HCT116 (cell line): ENCODE data around the gene OR7C1. TPM values are rescaled to one million over a fixed set of nuclear protein-coding genes. Genes with fewer than 3 reads are reported as not detected.

Source experiments
- ATAC-seq: fragments of 200-7000 bp; cut with Tn5 transposase; 2 replicates; pipeline ENCODE4 v1.9.1; 2020; ENCODE audit warnings: mild to moderate bottlenecking, moderate library complexity
- BruUV-seq: library from RNA; stranded (reverse); fragments of 400-500 nt; replicated peaks from 2 replicates; lab custom pipeline; 2021; lab: Mats Ljungman, UMichigan
- CTCF ChIA-PET: fragments of 300-600 bp; sonication (Branson Sonifier 250); formaldehyde crosslinking; loops from one replicate; lab custom pipeline; 2021; ENCODE audit warnings: antibody characterized with exemption; lab: Charles Lee
- POLR2A ChIA-PET: fragments of 300-600, 350-600 bp; sonication (Branson Sonifier 250); formaldehyde crosslinking; loops from one replicate; lab custom pipeline; 2021; ENCODE audit warnings: antibody characterized with exemption; lab: Charles Lee
- RAD21 ChIA-PET, 2 experiments: fragments of 300-600 bp; sonication (Branson Sonifier 250); formaldehyde crosslinking; loops; one replicate each; lab custom pipeline; 2023; ENCODE audit warnings: low total read pairs in 2 of 2; ENCODE audit not compliant: uncharacterized antibody in 2 of 2, unreplicated experiment in 2 of 2, low non-redundant PET in 1 of 2; lab: Charles Lee
- DNase-seq: peaks from one replicate; pipeline ENCODE4 v3.0.0-alpha.2; 2010; ENCODE audit warnings: low read depth, low spot score
- H2AFZ ChIP-seq: fragments of 200-600 bp; shearing (Covaris generic), sonication (generic); 2 replicates; pipeline ENCODE4 v1.6.1; 2017; ENCODE audit warnings: low read depth, mixed run types, mixed read lengths, antibody characterized with exemption, low read length; ENCODE audit not compliant: poor library complexity, severe bottlenecking
- H3K27ac ChIP-seq: 2 replicates; pipeline ENCODE4 v1.5.1; 2012; ENCODE audit warnings: low read depth, low read length
- H3K27me3 ChIP-seq: fragments of 200-600 bp; sonication (generic); 2 replicates; pipeline ENCODE4 v1.6.1; 2016; ENCODE audit warnings: mixed run types, low read length, mixed read lengths; ENCODE audit not compliant: insufficient read depth
- H3K36me3 ChIP-seq, 2 experiments: fragments of 200-500 bp in 1 of 2; fragments of 200-600 bp in 1 of 2; sonication (Bioruptor generic) in 1 of 2; sonication (generic) in 1 of 2; 2 replicates each; pipeline versions ENCODE4 v1.5.1 to v1.6.1; 2014 to 2016; ENCODE audit warnings: low read length in 2 of 2, inconsistent platforms in 1 of 2, mixed read lengths in 1 of 2, mixed run types in 1 of 2; ENCODE audit not compliant: insufficient read depth in 2 of 2, control insufficient read depth in 1 of 2
- H3K4me1 ChIP-seq, 2 experiments: fragments of 200-600 bp in 1 of 2; sonication (generic) in 1 of 2; 2 replicates each; pipeline versions ENCODE4 v1.5.1 to v1.6.1; 2012 to 2017; ENCODE audit warnings: low read length in 2 of 2, inconsistent platforms in 1 of 2, mild to moderate bottlenecking in 1 of 2, mixed read lengths in 1 of 2, mixed run types in 1 of 2, moderate library complexity in 1 of 2; ENCODE audit not compliant: insufficient read depth in 2 of 2, control insufficient read depth in 1 of 2
- H3K4me2 ChIP-seq: fragments of 200-600 bp; sonication (generic); 2 replicates; pipeline ENCODE4 v1.6.1; 2017; ENCODE audit warnings: mixed run types, low read length, mixed read lengths
- H3K4me3 ChIP-seq, 2 experiments: fragments of 200-600 bp in 1 of 2; sonication (generic) in 1 of 2; replicated peaks in 1 of 2; 2 replicates each; pipeline ENCODE4 v1.5.1; 2011 to 2016; ENCODE audit warnings: low read length in 2 of 2, control low read depth in 1 of 2, low read depth in 1 of 2, mild to moderate bottlenecking in 1 of 2, mixed read lengths in 1 of 2, mixed run types in 1 of 2
- H3K79me2 ChIP-seq: fragments of 200-600 bp; sonication (generic); 2 replicates; pipeline ENCODE4 v1.6.1; 2017; ENCODE audit warnings: mild to moderate bottlenecking, mixed run types, low read length, moderate library complexity, mixed read lengths; ENCODE audit not compliant: insufficient read depth
- H3K9ac ChIP-seq: fragments of 200-600 bp; sonication (generic); 2 replicates; pipeline ENCODE4 v1.6.1; 2016; ENCODE audit warnings: low read length, mixed read lengths
- H3K9me2 ChIP-seq: fragments of 200-600 bp; sonication (generic), shearing (Covaris generic); 2 replicates; pipeline ENCODE4 v1.6.1; 2017; ENCODE audit warnings: mixed run types, mild to moderate bottlenecking, moderate library complexity; ENCODE audit not compliant: insufficient read depth
- H3K9me3 ChIP-seq, 2 experiments: fragments of 200-500 bp in 1 of 2; fragments of 200-600 bp in 1 of 2; sonication (Bioruptor generic) in 1 of 2; sonication (generic) in 1 of 2; 2 replicates each; pipeline ENCODE4 v1.6.1; 2014 to 2017; ENCODE audit warnings: low read length in 2 of 2, mixed read lengths in 2 of 2, inconsistent platforms in 1 of 2, low read depth in 1 of 2, mild to moderate bottlenecking in 1 of 2, mixed run types in 1 of 2, moderate library complexity in 1 of 2; ENCODE audit not compliant: control insufficient read depth in 1 of 2, insufficient read depth in 1 of 2
- H4K20me1 ChIP-seq: fragments of 200-600 bp; sonication (generic), shearing (Covaris generic); 2 replicates; pipeline ENCODE4 v1.6.1; 2017; ENCODE audit warnings: mixed run types, mild to moderate bottlenecking, moderate library complexity; ENCODE audit not compliant: insufficient read depth
- ATF3 ChIP-seq: IDR thresholded peaks from 2 replicates; pipeline ENCODE4 v1.6.1; 2012
- CBX3 ChIP-seq: IDR thresholded peaks from 2 replicates; pipeline ENCODE4 v1.6.1; 2012; ENCODE audit warnings: low read depth
- CEBPB ChIP-seq: IDR thresholded peaks from 2 replicates; pipeline ENCODE4 v1.6.1; 2012; ENCODE audit warnings: low read depth
- CTCF ChIP-seq, 3 experiments: fragments of 200-600 bp in 1 of 3; sonication (generic) in 1 of 3; IDR thresholded peaks in 2 of 3; conservative IDR thresholded peaks in 1 of 3; 2 replicates each; pipeline ENCODE4 v1.5.1; 2012 to 2017; ENCODE audit warnings: low read depth in 2 of 3, low read length in 2 of 3, antibody characterized with exemption in 1 of 3, borderline replicate concordance in 1 of 3, control low read depth in 1 of 3, mild to moderate bottlenecking in 1 of 3, mixed read lengths in 1 of 3, mixed run types in 1 of 3, moderate library complexity in 1 of 3; ENCODE audit not compliant: insufficient read depth in 1 of 3
- EGR1 ChIP-seq: IDR thresholded peaks from 2 replicates; pipeline ENCODE4 v1.6.1; 2012; ENCODE audit warnings: low read depth
- EZH2 ChIP-seq: fragments of 200-600 bp; sonication (generic); IDR thresholded peaks from 2 replicates; pipeline ENCODE4 v1.6.1; 2017; ENCODE audit warnings: antibody characterized with exemption, mixed run types
- EZH2phosphoT487 ChIP-seq: fragments of 200-600 bp; IDR thresholded peaks from 2 replicates; pipeline ENCODE4 v1.6.1; 2018; ENCODE audit warnings: antibody characterized with exemption, borderline replicate concordance
- FOSL1 ChIP-seq: IDR thresholded peaks from 2 replicates; pipeline ENCODE4 v1.6.1; 2012; ENCODE audit warnings: low read depth
- JUND ChIP-seq: IDR thresholded peaks from 2 replicates; pipeline ENCODE4 v1.6.1; 2012
- MAX ChIP-seq: IDR thresholded peaks from 2 replicates; pipeline ENCODE4 v1.6.1; 2012
- POLR2A ChIP-seq: IDR thresholded peaks from 2 replicates; pipeline ENCODE4 v1.7.0; 2011; ENCODE audit warnings: borderline replicate concordance; ENCODE audit not compliant: insufficient read depth, insufficient read length; ENCODE audit errors: extremely low read depth
- POLR2AphosphoS5 ChIP-seq: IDR thresholded peaks from 2 replicates; pipeline ENCODE4 v1.6.1; 2011; ENCODE audit warnings: mild to moderate bottlenecking, low read depth, low read length, moderate library complexity
- REST ChIP-seq: IDR thresholded peaks from 2 replicates; pipeline ENCODE4 v1.6.1; 2012; ENCODE audit warnings: low read depth
- SIN3A ChIP-seq: IDR thresholded peaks from 2 replicates; pipeline ENCODE4 v1.6.1; 2012; ENCODE audit warnings: low read depth
- SP1 ChIP-seq: IDR thresholded peaks from 2 replicates; pipeline ENCODE4 v1.6.1; 2012; ENCODE audit warnings: low read depth
- SRF ChIP-seq: IDR thresholded peaks from 2 replicates; pipeline ENCODE4 v1.6.1; 2012; ENCODE audit warnings: low read depth
- TCF7L2 ChIP-seq: IDR thresholded peaks from 2 replicates; pipeline ENCODE4 v1.7.0; 2011; ENCODE audit warnings: borderline replicate concordance, inconsistent platforms; ENCODE audit not compliant: insufficient read depth, insufficient read length; ENCODE audit errors: extremely low read depth
- YY1 ChIP-seq: IDR thresholded peaks from 2 replicates; pipeline ENCODE4 v1.6.1; 2011; ENCODE audit warnings: low read length, low read depth, moderate library complexity, mild to moderate bottlenecking; ENCODE audit not compliant: insufficient replicate concordance; ENCODE audit errors: extremely low read depth
- ZBTB33 ChIP-seq: IDR thresholded peaks from 2 replicates; pipeline ENCODE4 v1.6.1; 2011; ENCODE audit warnings: mild to moderate bottlenecking, low read length, moderate library complexity; ENCODE audit not compliant: insufficient replicate concordance; ENCODE audit errors: extremely low read depth
- ZNF274 ChIP-seq: fragments of 200-500 bp; sonication (Bioruptor generic); IDR thresholded peaks from 2 replicates; pipeline ENCODE4 v1.6.1; 2014; ENCODE audit warnings: mild to moderate bottlenecking, low read depth, low read length, inconsistent platforms
- intact Hi-C: fragments of 100-400 bp; cut with micrococcal nuclease; formaldehyde crosslinking; loops from 2 replicates; pipeline ENCODE4 v1.10.0; 2022
- total RNA-seq: library from RNA; stranded (reverse); gene quantifications from one replicate; pipeline ENCODE4 v1.2.1, GENCODE V29; 2021; ENCODE audit not compliant: unreplicated experiment

Gene OR7C1
- total RNA-seq, 1 experiment from 2014 or later: not detected

- no peak for ATAC-seq
- Histone ChIP-seq H4K20me1 (no peaks in the 10 kb centered on the region), H3K9me2 (no peaks in the 10 kb centered on the region), H3K79me2 (0 out of 2 replicates have a peak, but pooled peaks cover 4% of the 10 kb centered on the region), H3K4me1 (peaks cover 6 to 8% of the 10 kb centered on the region in 2 experiments; a peak in 3 of 4 replicates), H3K9me3 (no peaks in the 10 kb centered on the region), H3K9ac (no peak overlapping the region), H3K4me2 (no peak overlapping the region), H3K27ac (no peak overlapping the region), H2AFZ (no peak overlapping the region), H3K27me3 (no peaks in the 10 kb centered on the region), H3K4me3 (no peak overlapping the region), H3K36me3 (peaks cover 5 to 16% of the 10 kb centered on the region in 2 experiments; a peak in 2 of 4 replicates)
- POLR2A ChIA-PET: interaction anchor here (0.7 kb wide), 1 partner anchor 48 kb away, joined by 3 read pairs; no protein-coding TSS in a partner anchor
- BruUV-seq: no TSS peak
- TF ChIP-seq TCF7L2 (no peak), YY1 (no peak), EZH2 (no peak), CBX3 (no peak), SRF (no peak), ATF3 (no peak), FOSL1 (no peak), ZNF274 (no peak), REST (no peak), ZBTB33 (no peak), POLR2AphosphoS5 (no peak), EGR1 (no peak), MAX (no peak), SP1 (no peak), SIN3A (no peak), CTCF (IDR thresholded peaks at IDR 0.05 in 2 of 3, conservative IDR thresholded peaks at IDR 0.05 in 1 of 3; ENCODE audit: borderline replicate concordance in 1 of 3, insufficient read depth in 1 of 3, low read depth in 2 of 3, low read length in 2 of 3) (no peak), EZH2phosphoT487 (no peak), CEBPB (no peak), POLR2A (no peak), JUND (no peak)
- intact Hi-C loops: no loop called here
- CTCF ChIA-PET: no interaction called here
- no peak for DNase-seq
- RAD21 ChIA-PET: no interaction called here
Measured at GRCh38 chr19:14772995-14773394, 62.0 kb downstream of the OR7C1 start.
